ENCODE measurements around the gene ALKBH6.

Gene ALKBH6

DNA sequence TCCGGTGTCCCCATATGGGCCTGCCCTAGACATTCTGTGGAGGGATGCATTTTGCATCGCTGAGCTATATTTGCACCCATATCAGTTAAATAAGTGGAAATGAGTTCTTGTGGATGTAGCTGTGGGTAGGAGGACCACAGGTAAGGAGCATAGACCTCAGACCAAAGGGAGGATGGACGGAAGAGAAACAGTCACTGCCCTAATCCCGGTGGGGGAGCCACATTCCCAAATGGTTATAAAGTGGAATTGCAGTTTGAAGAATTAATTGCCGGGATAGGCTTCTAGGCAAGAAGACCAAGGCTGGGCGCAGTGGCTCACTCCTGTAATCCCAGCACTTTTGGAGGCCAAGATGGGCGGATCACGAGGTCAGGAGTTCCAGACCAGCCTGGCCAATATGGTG, 17.2 kb downstream of the ALKBH6 start:
- TF ChIP-seq ZNF175 (tag by site-specific recombination; IDR thresholded peaks at IDR 0.05) (no peak), IKZF3 (tag by site-specific recombination; IDR thresholded peaks at IDR 0.05) (0 out of 2 replicates have a peak, but pooled peaks have one; percentile 27), ZNF423 (tag by site-specific recombination; IDR thresholded peaks at IDR 0.05) (no peak), HOXC10 (CRISPR knock-in tag; IDR thresholded peaks at IDR 0.05) (no peak), ZNF174 (tag by site-specific recombination; IDR thresholded peaks at IDR 0.05) (no peak), ZNF513 (tag by site-specific recombination; IDR thresholded peaks at IDR 0.05) (no peak), ZNF394 (tag by site-specific recombination; IDR thresholded peaks at IDR 0.05; ENCODE audit: borderline replicate concordance) (no peak), ZNF341 (tag by site-specific recombination; IDR thresholded peaks at IDR 0.05; ENCODE audit: low read depth) (peak; percentile 40; the same call in 1 of the 2 replicates), ZNF37A (tag by site-specific recombination; IDR thresholded peaks at IDR 0.05) (no peak), ZNF664 (tag by site-specific recombination; IDR thresholded peaks at IDR 0.05) (no peak), PRDM4 (tag by site-specific recombination; IDR thresholded peaks at IDR 0.05) (peak; percentile 77), ZNF548 (tag by site-specific recombination; IDR thresholded peaks at IDR 0.05) (no peak), ZNF121 (tag by site-specific recombination; IDR thresholded peaks at IDR 0.05) (no peak), KLF16 (tag by site-specific recombination; IDR thresholded peaks at IDR 0.05) (no peak)
- TF ChIP-seq, protein P1, sequence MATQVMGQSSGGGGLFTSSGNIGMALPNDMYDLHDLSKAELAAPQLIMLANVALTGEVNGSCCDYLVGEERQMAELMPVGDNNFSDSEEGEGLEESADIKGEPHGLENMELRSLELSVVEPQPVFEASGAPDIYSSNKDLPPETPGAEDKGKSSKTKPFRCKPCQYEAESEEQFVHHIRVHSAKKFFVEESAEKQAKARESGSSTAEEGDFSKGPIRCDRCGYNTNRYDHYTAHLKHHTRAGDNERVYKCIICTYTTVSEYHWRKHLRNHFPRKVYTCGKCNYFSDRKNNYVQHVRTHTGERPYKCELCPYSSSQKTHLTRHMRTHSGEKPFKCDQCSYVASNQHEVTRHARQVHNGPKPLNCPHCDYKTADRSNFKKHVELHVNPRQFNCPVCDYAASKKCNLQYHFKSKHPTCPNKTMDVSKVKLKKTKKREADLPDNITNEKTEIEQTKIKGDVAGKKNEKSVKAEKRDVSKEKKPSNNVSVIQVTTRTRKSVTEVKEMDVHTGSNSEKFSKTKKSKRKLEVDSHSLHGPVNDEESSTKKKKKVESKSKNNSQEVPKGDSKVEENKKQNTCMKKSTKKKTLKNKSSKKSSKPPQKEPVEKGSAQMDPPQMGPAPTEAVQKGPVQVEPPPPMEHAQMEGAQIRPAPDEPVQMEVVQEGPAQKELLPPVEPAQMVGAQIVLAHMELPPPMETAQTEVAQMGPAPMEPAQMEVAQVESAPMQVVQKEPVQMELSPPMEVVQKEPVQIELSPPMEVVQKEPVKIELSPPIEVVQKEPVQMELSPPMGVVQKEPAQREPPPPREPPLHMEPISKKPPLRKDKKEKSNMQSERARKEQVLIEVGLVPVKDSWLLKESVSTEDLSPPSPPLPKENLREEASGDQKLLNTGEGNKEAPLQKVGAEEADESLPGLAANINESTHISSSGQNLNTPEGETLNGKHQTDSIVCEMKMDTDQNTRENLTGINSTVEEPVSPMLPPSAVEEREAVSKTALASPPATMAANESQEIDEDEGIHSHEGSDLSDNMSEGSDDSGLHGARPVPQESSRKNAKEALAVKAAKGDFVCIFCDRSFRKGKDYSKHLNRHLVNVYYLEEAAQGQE (tag by site-specific recombination; IDR thresholded peaks at IDR 0.05): no peak
- TF ChIP-seq, protein P2, sequence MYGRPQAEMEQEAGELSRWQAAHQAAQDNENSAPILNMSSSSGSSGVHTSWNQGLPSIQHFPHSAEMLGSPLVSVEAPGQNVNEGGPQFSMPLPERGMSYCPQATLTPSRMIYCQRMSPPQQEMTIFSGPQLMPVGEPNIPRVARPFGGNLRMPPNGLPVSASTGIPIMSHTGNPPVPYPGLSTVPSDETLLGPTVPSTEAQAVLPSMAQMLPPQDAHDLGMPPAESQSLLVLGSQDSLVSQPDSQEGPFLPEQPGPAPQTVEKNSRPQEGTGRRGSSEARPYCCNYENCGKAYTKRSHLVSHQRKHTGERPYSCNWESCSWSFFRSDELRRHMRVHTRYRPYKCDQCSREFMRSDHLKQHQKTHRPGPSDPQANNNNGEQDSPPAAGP (tag by site-specific recombination; IDR thresholded peaks at IDR 0.05): no peak
- TF ChIP-seq, protein P3, sequence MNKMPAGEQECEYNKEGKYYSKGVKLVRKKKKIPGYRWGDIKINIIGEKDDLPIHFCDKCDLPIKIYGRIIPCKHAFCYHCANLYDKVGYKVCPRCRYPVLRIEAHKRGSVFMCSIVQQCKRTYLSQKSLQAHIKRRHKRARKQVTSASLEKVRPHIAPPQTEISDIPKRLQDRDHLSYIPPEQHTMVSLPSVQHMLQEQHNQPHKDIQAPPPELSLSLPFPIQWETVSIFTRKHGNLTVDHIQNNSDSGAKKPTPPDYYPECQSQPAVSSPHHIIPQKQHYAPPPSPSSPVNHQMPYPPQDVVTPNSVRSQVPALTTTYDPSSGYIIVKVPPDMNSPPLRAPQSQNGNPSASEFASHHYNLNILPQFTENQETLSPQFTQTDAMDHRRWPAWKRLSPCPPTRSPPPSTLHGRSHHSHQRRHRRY (tag by site-specific recombination; IDR thresholded peaks at IDR 0.05): no peak
- POLR2A ChIA-PET: interaction anchor here (0.6 to 2.2 kb wide), 6 partner anchors 11 to 127 kb away, joined by 3 to 12 read pairs (median 5); partner anchors contain the start of genes ALKBH6, SYNE4 and THAP8
- CTCF ChIA-PET: interaction anchor here (0.6 to 3.9 kb wide), 6 partner anchors 17 to 833 kb away, joined by 3 to 10 read pairs (median 6); partner anchors contain the start of gene ALKBH6
- no peaks in the 10 kb centered on the region; the same call in 1 of the 2 replicates for H3K9me3 ChIP-seq (ENCODE audit: control insufficient read depth, insufficient read depth, low read depth, low read length)
- no peak overlapping the region for H3K4me3 ChIP-seq (ENCODE audit: low read depth, low read length)
- H3K4me1 ChIP-seq (ENCODE audit: control insufficient read depth, insufficient read depth, low read length): peaks cover 21% of the 10 kb centered on the region
- H3K36me3 ChIP-seq (ENCODE audit: control insufficient read depth in 2 of 2, insufficient read depth in 1 of 2, low read length in 2 of 2): peaks cover 33 to 48% of the 10 kb centered on the region in 2 experiments
- H3K27ac ChIP-seq (ENCODE audit: extremely low read depth, low read depth, low read length): peak overlapping the region; percentile 84; the same call in 1 of the 2 replicates

Data from HEK293 (cell line).